ENCODE data around the gene KRT10. TPM values are rescaled to one million over a fixed set of nuclear protein-coding genes. Genes with fewer than 3 reads are reported as not detected.
"Not testable (repeated sequence)": the region's sequence is repeated elsewhere in the genome, so short reads cannot be mapped to it uniquely, and the experiment has no call there.

The KRT10 gene
- polyA plus RNA-seq, 1 of the 3 experiments (the other 2 are of a cell fraction) = 31.6 TPM

GRCh38 chr17:40815381-40815780 is 7.0 kb downstream of the KRT10 start (continued):
- TF ChIP-seq CHD2 (IDR thresholded peaks at IDR 0.05; ENCODE audit: low read length, partially characterized antibody) (no peak), FOXJ3 (CRISPR knock-in tag; IDR thresholded peaks at IDR 0.05) (no peak)

- H2AFZ ChIP-seq (ENCODE audit: low read depth); H3K4me2 ChIP-seq; H4K20me1 ChIP-seq (ENCODE audit: insufficient read depth); H3K79me2 ChIP-seq (ENCODE audit: insufficient read depth); H3K4me3 ChIP-seq (ENCODE audit: low read depth in 2 of 2, low read length in 1 of 2); POLR2A ChIA-PET; H3K9me2 ChIP-seq; H3K4me1 ChIP-seq (ENCODE audit: control insufficient read depth in 1 of 2, insufficient read depth in 2 of 2, low read depth in 1 of 2, low read length in 1 of 2); H3K27ac ChIP-seq (ENCODE audit: low read depth in 2 of 2, low read length in 1 of 2); H3K9me3 ChIP-seq; H3K9ac ChIP-seq; DNase-seq; H3K27me3 ChIP-seq (ENCODE audit: insufficient read depth): not testable (repeated sequence)
- Histone ChIP-seq H3F3A (replicated peaks; ENCODE audit: insufficient read depth) (peaks cover 23% of the 10 kb centered on the region), H3K36me3 (replicated peaks in 1 of 2; ENCODE audit: control insufficient read depth in 1 of 2, insufficient read depth in 2 of 2, low read length in 1 of 2) (peaks cover 12 to 15% of the 10 kb centered on the region in 2 experiments)
- CTCF ChIA-PET = interaction anchor here (0.8 to 1.8 kb wide), 2 partner anchors 12 to 735 kb away, joined by 4 to 6 read pairs; no protein-coding TSS in a partner anchor
- whole genome bisulfite sequencing (ENCODE audit: low lambda C conversion rate) = 20% methylated on average over 3 of the region's 3 CpGs
These were observed 7.8 kb downstream of the KRT10 start for GRCh38 chr17:40814657-40815056.

GRCh38 chr17:40813804-40814203 is 8.6 kb downstream of the KRT10 start:
- no peaks in the 10 kb centered on the region; a peak in 1 of 4 replicates for H3K4me1 ChIP-seq (ENCODE audit: control insufficient read depth in 1 of 2, insufficient read depth in 2 of 2, low read depth in 1 of 2, low read length in 1 of 2)
- H3K36me3 ChIP-seq (replicated peaks in 1 of 2; ENCODE audit: control insufficient read depth in 1 of 2, insufficient read depth in 2 of 2, low read length in 1 of 2) = peaks cover 12 to 15% of the 10 kb centered on the region in 2 experiments
- no peaks in the 10 kb centered on the region for H4K20me1 ChIP-seq (ENCODE audit: insufficient read depth)
- H3K79me2 ChIP-seq (ENCODE audit: insufficient read depth) = no peaks in the 10 kb centered on the region; the same call in 1 of the 2 replicates
- H3K27me3 ChIP-seq (ENCODE audit: insufficient read depth) = peaks cover 13% of the 10 kb centered on the region; the same call in 1 of the 2 replicates
- no peak overlapping the region for H3K27ac ChIP-seq (ENCODE audit: low read depth in 2 of 2, low read length in 1 of 2)
- DNase-seq = no peak
- WGBS (ENCODE audit: low lambda C conversion rate) = 23% methylated on average over 4 of the region's 4 CpGs
- no peak overlapping the region for H3K9ac ChIP-seq
- TF ChIP-seq CTCF (IDR thresholded peaks at IDR 0.05) = no peak
- TF ChIP-seq FOXM1 (IDR thresholded peaks at IDR 0.05; ENCODE audit: low read depth) = no peak
- TF ChIP-seq IRF3 (IDR thresholded peaks at IDR 0.05; ENCODE audit: low read depth, low read length) = no peak
- no peak for TF ChIP-seq TEAD4 (IDR thresholded peaks at IDR 0.05; ENCODE audit: borderline replicate concordance, insufficient read depth)
- no peak for TF ChIP-seq YY1 (IDR thresholded peaks at IDR 0.05; ENCODE audit: low read depth)
- no peak for TF ChIP-seq MAX (IDR thresholded peaks at IDR 0.05; ENCODE audit: low read depth)
- no peak for TF ChIP-seq PBX3 (IDR thresholded peaks at IDR 0.05)
- TF ChIP-seq MXI1 (IDR thresholded peaks at IDR 0.05; ENCODE audit: low read depth, low read length) = no peak
- no peak for TF ChIP-seq GATA2 (CRISPR knock-in tag; IDR thresholded peaks at IDR 0.05)
- no peak for TF ChIP-seq RCOR1 (IDR thresholded peaks at IDR 0.05; ENCODE audit: low read length)
- no peak for TF ChIP-seq ZBTB33 (IDR thresholded peaks at IDR 0.05; ENCODE audit: borderline replicate concordance, low read depth)
- no peak for TF ChIP-seq RFX5 (IDR thresholded peaks at IDR 0.05; ENCODE audit: low read length)
- TF ChIP-seq EP300 (IDR thresholded peaks at IDR 0.05; ENCODE audit: borderline replicate concordance in 1 of 2, low read depth in 1 of 2, low read length in 1 of 2) = no peak
- no peak for TF ChIP-seq TAF1 (IDR thresholded peaks at IDR 0.05; ENCODE audit: borderline replicate concordance, low read depth, low read length)
- no peak for TF ChIP-seq EZH2phosphoT487 (IDR thresholded peaks at IDR 0.05; ENCODE audit: borderline replicate concordance, low read depth)
- no peak for TF ChIP-seq MEF2A (IDR thresholded peaks at IDR 0.05; ENCODE audit: borderline replicate concordance, low read depth)
- no peak for TF ChIP-seq RAD21 (IDR thresholded peaks at IDR 0.05; ENCODE audit: low read length)
- TF ChIP-seq SMC3 (IDR thresholded peaks at IDR 0.05; ENCODE audit: low read depth, low read length) = no peak
- H3F3A ChIP-seq (replicated peaks; ENCODE audit: insufficient read depth) = peaks cover 17% of the 10 kb centered on the region
- H3K4me3 ChIP-seq (ENCODE audit: low read depth in 2 of 2, low read length in 1 of 2) = no peak overlapping the region
- ChIA-PET POLR2A (no interaction called here), CTCF (no interaction called here)
- no peaks in the 10 kb centered on the region for H3K9me3 ChIP-seq
- H2AFZ ChIP-seq (ENCODE audit: low read depth) = no peak overlapping the region
- H3K9me2 ChIP-seq = no peaks in the 10 kb centered on the region
- H3K4me2 ChIP-seq = no peak overlapping the region

Measured in SK-N-SH (cell line).